Cortex of kidney (tissue), 1 donor: Measurements from ENCODE around the gene LRRK1.
"Not testable (repeated sequence)": the region's sequence is repeated elsewhere in the genome, so short reads cannot be mapped to it uniquely, and the experiment has no call there.

Experiments used
- DNase-seq: peaks from one replicate; lab custom pipeline; 2025; lab: John Stamatoyannopoulos, UW

Gene LRRK1

DNA sequence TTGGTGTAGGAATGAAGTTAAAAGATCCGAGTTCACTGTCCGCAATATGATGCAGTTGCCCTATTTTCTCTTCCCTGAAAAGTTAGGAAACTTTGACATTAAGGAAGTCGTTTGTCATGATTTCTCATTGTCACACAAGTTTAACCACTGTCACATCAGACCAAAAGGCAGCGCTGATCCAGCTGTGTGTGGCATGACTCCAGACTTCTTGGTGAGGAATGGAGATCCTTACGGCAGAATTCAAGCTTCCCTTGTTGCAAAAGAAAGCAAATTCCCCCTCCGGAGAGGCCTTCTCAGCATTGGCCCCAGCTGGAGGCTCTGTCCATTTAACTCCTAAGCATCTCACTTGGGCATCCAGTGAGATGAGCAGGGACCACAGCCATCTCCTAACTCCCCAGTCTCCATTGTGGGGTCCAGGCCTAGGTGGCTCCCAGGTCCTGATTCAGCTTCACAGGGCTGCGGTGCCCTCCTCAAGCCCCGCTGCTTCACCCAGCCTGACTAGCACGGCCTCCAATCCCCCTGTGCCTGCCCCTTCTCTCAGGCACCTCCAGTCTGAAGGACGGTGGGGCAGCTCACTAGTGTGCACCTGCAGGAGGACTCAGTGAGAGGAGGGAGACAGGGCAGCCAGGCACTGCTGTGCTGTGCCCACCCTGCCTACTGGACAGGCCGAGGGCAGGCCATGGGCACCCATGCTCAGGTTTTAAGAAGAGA is 173.2 kb downstream of the LRRK1 start:
- DNase-seq: no peak

DNA sequence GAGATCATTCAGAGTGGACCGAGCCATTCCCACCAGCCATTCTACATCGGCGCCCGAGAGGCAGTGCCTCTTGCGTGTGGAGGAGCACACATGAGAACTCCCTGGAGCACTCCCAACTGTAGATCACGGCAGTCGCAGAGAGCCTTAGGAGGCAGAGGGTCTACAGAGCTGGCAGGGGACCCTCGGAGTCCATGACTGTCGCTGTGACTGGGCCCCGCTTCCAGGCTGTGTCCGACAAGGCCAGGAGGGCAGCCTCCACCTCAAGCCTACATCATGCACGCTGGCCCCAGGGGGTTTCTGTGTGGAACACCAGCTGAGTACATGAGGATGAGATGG is 173.7 kb downstream of the LRRK1 start:
- DNase-seq: no peak

DNA sequence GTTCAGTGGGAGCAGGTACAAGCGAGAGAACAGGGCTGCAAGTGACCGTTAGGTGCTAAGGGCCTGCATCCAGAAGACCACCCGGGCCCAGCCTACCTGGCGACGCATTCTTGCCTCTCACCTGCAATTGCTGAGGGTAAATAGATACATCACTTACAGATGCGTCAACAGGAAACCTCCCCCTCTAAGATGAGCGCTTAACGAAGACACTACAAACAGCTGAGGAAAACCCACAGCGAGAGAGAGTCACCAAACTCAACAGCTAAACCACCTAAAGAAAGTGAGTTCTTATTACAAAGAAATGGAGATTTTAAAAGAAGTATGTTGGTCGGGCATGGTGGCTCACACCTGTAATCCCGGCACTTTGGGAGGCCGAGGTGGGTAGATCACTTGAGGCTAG is 174.8 kb downstream of the LRRK1 start:
- DNase-seq: no peak

DNA sequence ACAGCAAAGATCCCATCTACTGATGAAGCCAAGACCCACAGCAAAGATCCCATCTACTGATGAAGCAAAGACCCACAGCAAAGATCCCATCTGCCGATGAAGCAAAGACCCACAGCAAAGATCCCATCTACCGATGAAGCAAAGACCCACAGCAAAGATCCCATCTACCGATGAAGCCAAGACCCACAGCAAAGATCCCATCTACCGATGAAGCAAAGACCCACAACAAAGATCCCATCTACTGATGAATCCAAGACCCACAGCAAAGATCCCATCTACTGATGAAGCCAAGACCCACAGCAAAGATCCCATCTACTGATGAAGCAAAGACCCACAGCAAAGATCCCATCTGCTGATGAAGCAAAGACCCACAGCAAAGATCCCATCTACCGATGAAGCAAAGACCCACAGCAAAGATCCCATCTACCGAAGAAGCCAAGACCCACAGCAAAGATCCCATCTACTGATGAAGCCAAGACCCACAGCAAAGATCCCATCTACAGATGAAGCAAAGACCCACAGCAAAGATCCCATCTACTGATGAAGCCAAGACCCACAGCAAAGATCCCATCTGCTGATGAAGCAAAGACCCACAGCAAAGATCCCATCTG is 176.7 kb downstream of the LRRK1 start:
- DNase-seq: not testable (repeated sequence)

DNA sequence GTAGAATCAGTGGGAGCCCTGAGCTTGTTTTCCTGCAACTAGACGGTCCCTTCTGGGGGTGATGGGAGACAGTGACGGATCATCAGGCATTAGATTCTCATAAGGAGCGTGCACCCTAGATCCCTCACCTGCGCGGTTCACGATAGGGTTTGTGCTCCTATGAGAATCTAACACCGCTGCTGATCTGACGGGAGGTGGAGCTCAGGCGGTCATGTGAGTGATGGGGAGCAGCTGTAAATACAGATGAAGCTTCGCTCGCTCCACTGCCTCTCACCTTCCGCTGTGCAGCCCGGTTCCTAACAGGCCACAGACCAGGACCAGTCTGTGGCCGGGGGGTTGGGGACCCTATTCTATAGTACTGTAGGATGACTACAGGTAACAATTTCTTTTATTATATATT is 178.0 kb downstream of the LRRK1 start:
- no peak for DNase-seq

DNA sequence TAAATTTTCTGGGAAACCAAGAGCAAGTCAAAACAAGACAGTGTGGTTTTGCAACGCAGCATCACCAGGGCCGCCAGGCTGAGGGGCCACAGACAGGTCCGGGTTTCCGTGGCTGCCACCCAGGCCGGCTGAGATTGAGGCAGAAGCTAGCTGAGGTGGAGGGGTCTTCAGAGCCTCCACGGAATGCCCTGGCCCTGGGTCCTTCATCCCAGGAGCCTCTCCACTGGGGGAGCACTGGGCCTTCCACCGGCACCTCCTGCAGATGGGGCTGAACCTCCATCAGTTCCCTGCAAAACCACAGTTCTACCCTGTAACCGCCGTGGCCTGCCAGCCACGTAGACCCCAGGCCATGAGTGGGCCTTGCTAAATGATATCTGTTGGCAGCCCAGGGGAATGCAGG is 180.0 kb downstream of the LRRK1 start:
- no peak for DNase-seq

DNA sequence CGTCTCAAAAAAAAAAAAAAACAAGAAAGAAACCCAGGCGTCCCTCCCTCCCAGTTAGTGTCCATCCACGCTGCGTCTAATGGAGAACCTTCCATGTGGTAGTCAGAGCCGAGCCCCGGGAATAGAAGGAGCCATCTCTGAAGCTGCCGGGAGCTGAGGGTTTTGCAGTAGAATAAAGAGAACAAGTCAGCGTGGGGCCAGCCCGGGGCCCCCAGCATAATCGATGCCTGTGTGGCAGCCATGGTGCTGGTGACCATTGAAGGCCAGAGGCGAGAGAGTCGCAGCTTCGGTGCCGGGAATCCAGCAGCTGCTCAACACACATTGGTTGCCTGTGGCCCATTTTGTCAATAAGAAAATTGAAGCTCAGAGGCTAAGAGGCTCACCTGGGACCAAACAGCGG is 181.0 kb downstream of the LRRK1 start:
- DNase-seq: no peak

DNA sequence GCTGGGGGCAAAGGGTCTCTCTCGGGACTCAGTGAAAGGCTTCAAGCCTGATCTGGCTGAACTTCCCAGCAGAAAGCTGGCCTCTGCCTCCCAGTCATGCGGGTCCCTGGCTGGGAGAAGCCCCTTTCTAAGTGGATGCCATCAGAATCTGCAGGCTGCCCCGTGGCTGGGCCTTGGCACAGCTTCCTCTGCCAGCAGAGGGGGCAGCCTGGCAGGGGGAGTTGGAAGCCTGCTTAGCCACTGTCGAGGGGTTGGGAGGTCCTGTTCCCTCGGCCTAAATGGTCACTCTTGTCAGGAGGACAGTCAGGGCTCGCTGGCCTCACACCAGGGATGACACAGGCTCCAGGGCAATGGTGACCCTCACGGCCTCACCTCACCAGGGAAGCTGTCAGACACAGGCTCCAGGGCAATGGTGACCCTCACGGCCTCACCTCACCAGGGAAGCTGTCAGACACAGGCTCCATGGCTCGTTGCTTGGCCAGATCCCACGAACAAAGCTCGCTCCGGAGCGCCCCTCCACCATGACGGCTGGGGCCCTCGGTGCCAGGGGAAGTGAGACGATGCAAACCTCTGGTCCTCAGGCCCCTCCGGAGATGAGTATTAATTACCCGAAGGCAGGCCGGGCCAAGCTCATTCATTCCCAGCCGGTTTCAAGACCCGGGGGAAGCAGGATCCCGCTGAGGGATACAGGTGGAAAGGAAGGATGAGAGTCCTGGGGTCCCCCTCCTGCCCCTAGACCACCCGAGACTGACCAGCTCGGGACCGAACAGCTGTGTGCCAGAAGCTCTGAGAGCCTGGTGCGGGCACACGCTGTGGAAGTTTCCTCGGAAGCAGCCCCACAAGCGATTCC is 181.7 kb downstream of the LRRK1 start:
- no peak for DNase-seq

DNA sequence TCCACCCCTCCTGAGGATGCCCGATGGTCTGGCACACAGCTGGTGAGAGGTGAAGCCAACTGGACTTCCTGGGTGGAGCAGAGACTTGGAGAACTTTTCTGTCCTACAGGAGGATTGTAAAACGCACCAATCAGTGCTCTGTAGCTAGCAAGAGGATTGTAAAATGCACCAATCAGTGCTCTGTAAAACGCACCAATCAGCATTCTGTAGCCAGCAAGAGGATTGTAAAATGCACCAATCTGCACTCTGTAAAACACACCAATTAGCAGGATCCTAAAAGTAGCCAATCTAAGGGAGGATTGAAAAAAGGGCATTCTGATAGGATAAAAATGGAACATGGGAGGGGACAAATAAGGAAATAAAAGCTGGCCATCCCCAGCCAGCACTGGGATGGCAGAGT is 182.5 kb downstream of the LRRK1 start:
- DNase-seq: no peak

DNA sequence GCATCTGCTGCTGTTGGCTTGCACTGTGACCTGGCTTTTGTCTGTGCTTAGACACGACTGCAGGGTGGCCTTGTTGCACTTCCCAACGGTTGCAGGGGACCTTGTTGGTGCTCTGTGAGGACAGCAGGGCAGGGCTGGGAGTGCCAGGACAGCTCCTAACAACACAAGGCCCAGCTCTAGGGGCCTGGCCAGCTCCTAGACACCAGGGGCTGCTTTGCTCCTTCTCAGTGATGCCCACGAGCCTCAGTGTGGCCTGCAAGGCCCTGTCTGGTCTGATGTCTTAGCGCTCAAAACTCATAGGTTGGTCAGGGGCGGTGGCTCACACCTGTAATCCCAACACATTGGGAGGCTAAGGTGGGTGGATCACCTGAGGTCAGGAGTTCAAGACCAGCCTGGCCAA is 183.6 kb downstream of the LRRK1 start:
- no peak for DNase-seq

DNA sequence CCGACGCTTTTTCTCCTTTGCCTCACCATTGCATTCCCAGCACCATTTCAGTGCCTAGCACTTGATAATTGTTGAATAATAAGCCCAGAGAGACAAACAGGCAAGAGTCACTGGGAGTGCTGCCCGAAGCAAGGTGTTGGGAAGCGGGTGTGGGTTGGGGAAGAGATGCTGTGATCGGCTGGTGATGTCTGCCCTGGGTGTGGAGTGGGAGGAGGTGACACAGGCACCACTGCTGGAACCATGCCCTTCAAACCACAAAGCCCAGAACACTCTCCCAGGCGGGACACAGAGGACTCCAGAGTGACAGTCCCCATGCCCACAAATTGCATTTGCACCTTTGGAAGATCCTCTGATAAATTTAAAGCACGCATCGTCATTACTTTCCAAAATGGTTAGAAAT is 184.4 kb downstream of the LRRK1 start:
- DNase-seq: no peak

DNA sequence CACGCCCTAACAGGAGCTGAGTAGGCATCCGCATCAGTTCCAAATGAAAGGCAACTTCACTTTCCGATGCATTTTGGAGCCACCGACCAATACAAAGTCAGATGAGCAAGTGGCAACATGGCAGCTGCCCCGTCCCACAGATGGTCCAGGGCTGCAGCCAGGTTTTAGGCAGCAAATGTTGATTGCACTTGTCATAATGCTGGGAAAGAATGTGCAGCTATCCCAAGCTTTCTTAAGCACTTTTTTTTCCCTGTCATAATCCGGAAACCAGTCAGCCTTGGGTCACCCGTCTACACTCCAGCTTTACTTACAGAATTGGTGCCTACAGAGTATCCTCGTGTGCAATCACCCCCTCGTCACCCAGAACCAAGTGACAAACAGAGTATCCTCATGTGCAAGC is 185.0 kb downstream of the LRRK1 start:
- DNase-seq: no peak

DNA sequence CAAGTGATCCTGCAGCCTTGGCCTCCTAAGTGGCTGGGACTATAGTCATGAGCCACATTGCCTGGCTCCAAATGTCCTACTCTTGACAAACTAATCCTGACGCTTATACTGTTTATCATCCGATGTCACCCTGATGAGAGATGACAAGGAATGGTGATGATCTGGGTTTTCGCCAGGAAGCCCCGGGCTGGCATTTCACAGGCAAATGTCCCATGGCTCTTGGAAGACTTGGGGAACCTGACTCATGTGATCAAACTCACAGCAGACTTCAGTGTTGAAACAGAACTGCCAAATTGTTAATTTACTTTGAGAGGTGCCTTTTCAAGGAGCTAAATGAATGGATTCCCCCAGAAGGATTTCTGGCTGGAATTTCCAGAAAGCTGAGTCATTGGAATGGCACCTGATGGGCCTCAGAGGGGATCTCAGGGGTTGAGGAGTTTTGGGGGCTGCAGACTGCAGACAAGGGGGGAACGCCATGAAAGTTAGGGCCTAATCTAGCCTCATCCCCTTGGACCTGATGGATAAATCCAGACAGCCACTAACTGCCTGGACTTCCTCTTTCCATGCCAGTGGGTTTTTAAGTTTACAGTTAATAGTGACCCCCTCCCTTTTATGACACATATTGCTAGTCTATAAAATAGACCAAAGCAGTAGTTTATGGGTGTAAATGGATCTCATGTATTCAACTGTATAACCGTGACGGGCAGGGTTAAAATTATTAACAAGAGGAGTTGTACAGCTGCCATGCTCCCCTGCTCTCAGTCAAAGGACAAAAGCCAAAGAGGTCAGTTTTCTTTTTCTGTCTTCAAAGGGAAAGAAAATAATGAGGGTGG is 186.1 kb downstream of the LRRK1 start:
- DNase-seq: no peak

DNA sequence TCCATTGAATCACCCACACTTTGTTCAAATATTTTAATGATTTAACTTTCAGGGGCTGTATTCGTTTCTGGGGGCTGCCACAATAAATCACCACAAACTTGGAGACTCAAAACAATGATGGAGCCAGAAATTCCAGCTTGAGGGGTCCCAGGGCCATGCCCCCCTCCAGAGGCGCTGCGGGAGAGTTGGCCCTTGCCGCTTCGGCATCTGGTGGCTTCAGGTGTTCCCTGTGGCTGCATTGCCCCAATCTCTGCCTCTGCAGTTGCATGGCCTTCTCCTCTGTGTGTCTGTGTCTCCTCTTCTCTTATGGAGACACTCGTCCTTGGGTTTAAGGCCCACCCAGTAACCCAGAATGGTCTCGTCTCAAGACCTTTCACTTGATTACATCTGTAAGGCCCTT is 187.9 kb downstream of the LRRK1 start:
- DNase-seq: no peak

DNA sequence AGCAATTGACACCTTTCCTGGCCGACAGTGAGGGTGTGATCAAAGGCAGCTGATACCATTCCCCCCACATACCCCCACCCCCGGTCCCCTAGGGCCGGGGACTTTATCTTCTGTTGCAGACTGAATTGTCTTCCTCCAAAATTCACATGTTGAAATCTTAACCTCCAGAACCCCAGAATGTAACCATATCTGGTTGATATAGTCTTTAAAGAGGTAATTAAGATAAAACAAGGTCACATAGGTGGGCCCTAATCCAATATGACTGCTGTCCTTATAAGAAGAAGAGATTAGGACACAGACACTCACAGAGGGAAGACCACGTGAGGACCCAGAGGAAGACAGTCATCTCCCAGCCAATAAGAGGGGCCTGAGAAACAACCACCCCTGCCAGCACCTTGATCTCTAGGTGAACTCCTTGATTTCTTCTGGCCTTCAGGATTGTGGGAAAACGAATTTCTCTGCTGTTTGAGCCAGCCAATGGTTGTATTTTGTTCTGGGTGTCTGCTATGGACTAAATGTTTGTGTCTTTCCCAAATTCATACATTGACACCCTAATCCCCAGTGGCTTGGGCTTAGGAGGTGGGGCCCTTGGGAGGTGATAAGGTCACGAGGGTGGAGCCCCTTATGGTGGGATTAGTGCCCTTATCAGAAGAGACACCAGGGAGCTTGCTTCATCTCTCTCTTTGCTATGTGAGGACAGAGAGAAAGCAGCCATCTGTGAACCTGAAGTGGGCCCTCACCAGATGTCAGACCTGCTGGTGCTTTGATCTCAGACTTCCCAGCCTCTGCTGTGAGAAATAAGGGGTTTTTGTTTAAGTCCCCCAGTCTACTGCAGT is 188.7 kb downstream of the LRRK1 start:
- DNase-seq: no peak

DNA sequence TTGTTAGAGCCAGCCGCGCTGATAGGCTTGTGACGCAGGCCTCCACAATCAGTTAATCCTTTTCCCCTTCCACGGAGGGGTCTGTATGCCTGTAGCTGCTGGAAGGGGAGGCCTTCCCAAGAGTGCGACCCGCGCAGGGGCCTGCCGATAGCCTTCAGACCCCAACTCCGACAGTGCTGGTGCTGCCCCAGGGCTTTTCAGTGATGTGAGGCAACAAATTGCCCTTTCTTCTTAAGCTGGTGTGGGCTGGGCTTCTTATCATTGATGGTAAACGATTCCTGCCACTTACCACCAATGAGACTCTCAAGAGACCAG is 189.3 kb downstream of the LRRK1 start:
- DNase-seq: no peak

DNA sequence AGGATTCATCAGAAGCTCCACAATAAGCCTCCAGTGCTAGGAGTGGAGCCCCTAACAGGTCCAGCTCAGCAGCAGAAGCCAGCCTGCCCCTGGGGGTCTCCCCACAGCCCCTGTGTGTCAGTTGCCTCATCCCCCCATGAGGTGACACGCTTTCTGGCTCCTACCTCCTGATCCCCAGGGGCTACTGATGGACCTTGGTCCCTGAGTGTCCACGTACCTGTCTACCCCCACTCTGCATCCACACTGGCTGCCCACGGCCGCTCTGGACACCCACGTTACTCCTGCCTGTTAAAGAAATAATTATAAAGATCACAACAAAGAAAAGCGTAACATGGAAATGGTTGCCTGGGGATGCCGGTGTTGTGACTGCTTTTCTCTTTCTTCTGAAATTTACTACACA is 189.6 kb downstream of the LRRK1 start:
- no peak for DNase-seq

DNA sequence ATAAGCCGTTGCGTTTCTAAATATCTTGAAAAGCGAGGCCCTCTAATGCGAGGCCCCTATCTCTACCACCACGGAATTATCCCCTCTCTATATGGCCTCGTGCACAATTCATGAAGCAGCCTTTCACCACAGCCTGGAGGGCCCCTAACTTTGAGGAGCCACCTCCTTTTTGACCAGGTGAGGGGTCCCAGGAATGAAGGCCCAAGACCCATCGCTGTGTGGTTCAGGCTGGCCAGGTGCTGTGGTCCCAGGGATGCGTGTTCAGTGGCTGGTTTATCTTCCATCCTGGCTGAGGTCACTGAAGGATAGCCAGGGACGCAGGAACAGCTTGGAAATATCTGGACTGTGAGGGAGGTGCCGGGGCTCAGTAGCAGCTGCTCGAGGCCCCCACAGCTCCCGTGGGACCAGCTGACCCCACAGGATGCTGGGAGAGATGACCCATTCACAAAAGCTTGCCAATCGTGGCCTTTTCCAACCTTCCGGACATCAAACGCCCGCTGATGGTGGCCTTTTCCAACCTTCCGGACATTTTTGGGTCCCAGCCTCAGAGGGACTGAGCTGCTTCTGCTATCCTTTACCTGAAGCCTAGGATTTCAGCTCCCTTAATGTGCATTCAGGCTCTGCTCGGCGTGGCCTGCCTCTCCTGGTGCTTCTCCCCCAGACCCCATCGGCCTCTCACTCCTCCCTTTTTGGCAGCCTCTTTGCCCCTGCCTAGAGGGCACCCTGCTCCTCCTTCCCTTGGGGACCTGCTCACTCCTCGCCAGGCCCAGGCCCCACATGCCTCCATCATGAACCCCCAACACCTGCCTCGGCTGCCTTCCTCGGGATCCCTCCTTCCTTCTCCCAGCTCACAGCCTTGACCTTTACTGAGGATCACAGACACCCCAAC is 191.8 kb downstream of the LRRK1 start:
- no peak for DNase-seq

DNA sequence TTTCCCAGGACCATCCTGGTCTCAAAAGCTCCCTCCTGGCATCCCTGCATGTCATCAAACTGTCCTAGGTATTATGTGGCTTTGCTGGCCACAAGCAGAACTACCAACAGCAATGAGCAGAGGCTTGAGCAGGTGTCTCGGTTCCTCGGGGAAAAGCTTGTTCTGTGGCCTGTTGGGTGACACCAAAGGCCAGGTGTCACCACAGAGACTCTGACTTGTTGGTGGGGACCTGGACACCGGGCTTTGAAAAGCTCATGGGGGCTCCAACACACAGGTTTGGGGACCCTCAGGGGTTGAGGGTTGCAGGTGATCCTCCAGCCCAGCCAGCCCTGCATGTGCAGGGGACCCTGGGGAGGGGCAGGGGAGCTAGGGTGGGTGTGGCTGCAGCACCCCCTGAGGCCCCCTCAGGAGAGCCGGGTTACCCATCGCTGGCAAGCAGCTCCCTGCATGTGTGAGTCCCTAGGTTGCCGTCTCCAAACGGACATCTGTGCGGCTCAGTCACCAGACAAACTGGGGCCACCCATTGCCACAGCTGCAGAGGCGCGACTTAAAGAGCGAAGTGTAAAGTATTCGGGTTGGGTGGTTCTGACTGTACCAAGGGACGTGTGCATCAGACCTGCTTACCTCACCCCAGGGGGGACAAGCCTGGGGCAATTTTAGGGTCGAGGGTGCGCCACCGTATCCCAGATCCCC is 192.6 kb downstream of the LRRK1 start:
- DNase-seq: no peak
